Measurements from ENCODE around the gene LRMDA.

DNA sequence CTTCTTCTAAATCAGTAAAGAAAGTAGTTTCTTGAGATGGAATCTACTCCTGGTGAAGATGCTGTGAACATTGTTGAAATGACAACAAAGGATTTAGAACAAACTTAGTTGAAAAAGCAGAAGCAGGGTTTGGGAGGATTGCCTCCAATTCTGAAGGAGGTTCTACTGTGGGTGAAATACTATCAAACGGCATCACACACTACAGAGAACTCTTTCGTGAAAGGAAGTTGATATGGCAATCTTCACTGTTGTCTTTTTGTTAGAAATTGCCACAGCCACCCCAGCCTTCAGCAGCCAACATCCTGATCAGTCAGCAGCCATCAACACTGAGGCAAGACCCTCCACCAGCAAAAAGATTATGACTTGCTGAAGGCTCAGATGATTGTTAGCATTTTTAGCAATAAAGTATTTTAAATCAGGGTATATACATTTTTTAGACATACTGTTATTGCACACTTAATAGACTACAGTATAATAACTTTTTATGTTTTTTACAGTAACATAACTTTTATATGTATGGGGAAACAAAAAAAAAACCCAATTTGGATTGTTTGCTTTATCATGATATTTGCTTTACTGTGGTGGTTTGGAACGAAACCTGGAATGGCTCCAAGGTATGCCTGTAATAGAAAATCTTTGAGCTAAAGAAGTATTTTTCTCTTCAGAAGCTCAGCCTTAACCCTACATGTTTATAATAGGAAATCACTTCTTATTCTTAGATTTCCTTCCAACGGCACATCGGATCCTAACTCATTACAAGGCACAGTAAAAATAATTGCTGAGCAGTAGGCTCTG, 257.3 kb downstream of the LRMDA start:
- TF ChIP-seq POLR2AphosphoS5 (IDR thresholded peaks at IDR 0.05): no peak
- TF ChIP-seq CTCF (IDR thresholded peaks at IDR 0.05): no peak
- no peak for TF ChIP-seq POLR2A (IDR thresholded peaks at IDR 0.05)
- TF ChIP-seq EP300 (IDR thresholded peaks at IDR 0.05): no peak
